ENCODE results near the gene ARHGEF10L.

The ARHGEF10L gene

DNA sequence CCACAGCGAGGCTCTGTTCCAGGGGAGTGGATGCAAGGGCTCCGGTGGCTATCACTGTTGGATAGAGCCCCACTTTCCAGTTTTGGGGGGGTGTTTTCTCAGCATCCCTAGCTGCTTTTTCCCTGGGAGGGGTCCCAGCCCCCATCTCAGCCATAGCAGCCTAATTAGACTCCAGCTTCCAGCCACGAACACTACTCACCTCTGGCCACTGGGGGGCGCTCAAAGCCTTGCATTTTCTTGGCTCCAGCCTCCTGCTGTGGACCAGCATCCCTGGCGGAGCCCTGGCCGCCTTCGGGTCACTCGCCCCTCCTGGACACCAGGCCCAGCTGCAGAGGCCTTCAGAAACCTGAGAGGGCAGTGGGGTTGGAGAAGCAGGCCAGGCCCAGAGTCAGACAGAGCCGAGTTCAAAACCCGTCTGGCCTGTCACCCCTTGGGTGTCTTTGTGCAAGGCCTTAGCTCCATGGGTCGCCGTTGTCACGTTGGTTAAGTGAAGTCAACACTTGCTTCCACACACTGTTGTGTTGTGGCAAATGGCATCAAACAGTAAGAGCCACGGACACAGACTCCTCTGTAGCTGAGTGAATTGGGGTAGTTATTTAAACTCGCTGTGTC, 122.2 kb downstream of the ARHGEF10L start:
- peak; percentile 4 for DNase-seq (ENCODE audit: low read depth)

DNA sequence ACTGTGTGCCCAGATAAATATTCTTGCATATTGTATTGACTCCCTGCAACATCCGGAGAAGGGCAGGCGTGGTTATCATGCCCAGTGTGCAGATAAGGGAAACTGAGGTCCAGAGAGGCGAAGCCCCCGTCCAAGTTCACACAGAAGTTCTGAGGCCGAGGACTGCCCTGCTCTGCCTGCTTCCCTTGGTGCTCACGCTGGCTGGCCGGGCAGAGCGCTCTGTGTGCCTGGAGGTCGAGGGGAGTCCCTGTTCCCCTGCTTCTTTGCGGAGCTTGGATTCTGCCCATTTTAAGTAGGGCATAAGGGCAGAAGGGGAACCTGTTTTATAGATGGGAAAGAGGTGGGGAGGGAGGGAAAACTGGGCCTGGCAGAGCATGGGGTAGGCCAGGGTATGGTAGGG, 122.8 kb downstream of the ARHGEF10L start:
- DNase-seq (ENCODE audit: low read depth), result no peak

DNA sequence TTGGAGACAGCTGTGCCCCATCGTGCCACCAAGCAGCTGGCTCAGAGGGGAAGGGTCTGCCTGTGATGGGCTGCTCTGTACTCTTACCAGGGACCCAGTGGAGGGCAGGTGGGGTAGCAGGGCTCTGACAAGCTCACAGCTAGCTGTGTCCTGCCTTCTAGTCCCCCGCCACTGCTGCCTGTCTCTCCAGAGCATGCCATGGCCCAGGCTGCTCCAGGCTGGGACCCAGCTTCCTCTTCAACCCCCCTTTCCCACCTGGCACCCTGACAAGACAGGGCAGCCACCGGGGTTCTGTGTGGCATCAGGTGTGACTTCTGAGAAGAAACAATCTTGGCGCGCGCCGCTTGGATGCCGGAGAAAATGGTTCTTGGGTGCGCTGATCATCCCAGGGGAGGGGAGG, 123.3 kb downstream of the ARHGEF10L start:
- no peak for DNase-seq (ENCODE audit: low read depth)

DNA sequence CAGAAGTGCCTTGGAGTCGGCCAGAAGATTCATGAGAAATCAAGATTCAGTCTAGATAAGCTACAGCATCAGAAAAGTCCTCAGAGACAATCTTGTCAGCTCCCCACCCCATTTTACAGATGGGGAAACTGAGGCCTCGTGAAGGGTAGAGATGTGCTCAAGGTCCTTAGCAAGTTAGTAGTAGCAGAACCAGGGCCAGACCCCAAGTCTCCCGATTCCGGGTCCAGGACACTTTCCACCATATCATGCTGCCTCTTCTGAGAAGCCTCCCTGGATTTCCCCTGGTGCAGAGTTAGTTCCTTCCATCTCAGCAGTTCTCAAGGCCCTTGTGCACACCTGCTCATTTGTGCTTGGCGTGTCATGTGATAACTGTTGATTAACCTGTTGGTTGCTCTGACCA, 124.1 kb downstream of the ARHGEF10L start:
- DNase-seq (ENCODE audit: low read depth), result no peak

DNA sequence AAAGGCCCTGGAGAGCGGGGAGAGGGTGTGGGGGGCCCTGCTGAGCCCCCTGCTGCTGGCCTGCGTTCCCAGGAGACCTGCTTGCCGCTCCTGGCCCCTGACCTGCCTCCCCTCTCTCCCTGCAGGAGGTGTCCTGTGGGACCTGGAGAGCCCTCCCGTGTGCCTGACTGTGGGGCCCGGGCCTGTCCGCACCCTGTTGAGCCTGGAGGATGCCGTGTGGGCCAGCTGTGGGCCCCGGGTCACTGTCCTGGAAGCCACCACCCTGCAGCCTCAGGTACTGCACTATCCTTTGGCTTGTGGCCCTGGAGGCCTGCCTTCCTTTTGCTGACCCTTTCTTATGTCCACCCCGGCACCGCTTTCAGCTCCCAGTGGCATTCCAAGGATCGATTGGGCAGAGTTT, 124.8 kb downstream of the ARHGEF10L start:
- DNase-seq (ENCODE audit: low read depth), result no peak

DNA sequence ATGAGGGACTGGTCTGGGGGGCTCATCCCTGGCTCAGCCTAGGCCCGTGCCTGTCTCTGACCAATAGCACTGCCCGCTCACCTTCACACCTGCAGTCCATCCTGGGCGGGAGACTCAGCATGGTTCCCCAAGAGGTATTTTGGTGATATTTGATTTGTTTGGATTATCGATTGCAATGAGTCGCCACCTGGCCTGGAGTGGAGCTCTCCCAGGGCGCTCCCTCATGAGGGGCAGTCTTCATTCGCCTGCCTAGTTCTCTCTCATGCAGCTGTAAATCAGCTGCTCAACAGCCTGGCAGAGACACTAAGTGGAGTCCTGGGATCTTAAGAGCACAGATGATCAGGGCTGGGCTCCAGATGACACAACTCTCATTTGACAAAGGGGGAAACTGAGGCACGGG, 125.6 kb downstream of the ARHGEF10L start:
- no peak for DNase-seq (ENCODE audit: low read depth)

DNA sequence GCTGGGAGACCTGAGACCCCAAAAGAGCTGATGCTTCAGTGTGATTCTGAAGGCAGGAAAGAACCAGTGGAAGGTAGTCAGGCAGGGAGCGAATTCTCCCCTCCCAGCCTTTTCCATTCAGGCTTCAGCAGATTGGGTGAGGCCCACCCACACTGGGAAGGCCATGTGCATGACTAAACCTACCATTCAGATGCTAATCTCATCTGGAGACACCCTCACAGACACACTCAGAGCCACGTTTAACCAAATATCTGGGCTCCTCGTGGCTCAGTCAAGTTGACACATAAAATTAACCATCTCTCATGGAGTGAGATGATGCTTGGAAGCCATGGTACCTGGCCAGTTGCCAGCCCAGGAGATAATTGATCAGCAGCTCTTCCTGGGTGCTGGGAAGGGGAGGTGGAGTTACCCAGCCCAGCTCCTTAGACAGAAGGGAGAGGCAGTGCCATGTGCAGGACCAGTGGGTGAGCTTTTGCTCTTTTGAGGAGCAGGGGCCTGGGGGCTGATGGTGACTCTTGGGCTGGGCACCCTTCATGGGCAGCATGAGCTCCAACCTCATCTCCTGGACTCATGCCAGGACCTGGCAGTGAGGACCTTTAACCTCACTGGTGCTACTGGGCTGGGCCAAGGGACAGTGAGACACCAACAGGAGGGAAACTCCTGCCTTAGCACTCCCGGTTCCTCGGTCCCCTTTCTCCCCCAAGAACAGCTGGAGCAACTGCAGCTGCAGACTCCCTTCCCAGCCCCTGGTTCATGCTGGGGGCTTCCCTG, 126.6 kb downstream of the ARHGEF10L start:
- DNase-seq (ENCODE audit: low read depth), result no peak

DNA sequence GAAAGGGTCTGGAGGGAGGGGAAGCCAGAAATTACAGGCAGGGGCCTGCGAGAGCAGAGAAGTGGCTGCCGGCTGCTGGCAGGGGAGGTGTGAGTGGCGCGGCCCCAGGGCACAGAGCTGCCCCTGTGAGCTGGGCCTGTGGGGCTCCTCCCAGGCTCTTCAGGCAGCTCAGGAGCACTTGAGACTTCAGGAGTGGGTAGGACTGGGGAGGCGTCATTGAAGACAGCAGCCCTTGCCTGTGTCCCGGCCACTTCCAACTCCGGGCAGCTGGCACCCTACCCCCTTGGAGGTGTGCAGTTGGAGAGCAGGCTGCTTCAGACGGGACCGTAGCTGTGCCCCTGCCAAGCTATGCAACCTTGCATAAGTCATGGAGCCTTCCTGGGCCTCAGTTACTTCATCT, 128.1 kb downstream of the ARHGEF10L start:
- no peak for DNase-seq (ENCODE audit: low read depth)

DNA sequence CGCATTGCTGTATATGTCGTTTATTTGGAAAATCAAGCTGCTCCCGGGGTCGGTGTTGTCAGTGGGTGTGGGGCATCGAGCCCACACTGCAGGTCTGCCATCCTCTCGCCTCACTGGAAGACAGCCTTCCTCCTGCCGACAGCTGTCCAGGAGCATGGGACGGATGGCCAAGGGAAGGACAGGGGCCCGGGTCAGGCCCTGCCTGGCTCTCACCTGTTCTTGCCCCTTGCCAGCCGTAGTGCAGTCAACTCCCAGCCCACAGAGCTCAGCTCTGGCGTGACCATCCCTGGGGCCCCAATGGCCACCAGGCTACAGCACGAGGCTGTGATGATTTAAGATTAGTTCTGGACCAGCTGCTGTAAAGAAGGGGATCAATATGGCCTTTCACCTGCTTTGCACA, 128.7 kb downstream of the ARHGEF10L start:
- DNase-seq (ENCODE audit: low read depth), result no peak

DNA sequence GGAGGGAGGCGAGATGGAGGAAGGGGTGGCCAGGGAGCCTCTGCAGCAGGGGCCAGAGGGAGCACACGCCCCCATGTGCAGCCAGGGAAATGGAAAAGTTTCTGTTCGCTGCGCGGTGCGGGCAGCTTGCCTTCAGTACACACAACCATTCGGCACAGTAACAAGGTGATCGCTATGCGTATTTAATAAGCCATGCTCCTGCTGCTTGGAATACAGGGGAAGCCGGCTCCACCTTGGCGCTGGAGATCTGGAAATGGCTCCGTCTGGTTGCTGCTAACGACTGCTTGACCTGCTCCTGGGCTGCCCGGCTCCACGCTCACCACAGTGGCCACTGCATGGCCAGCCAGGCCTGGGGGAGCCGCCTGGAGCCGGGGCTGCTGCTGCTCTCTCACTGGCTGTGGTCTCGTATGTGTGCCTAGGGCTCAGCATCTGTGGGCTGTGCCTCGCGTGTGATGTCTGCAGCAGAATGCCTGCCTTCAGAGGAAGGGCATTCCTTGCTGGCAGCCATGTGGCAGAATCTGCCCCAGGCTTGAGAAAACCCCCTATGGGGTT, 129.2 kb downstream of the ARHGEF10L start:
- no peak for DNase-seq (ENCODE audit: low read depth)

DNA sequence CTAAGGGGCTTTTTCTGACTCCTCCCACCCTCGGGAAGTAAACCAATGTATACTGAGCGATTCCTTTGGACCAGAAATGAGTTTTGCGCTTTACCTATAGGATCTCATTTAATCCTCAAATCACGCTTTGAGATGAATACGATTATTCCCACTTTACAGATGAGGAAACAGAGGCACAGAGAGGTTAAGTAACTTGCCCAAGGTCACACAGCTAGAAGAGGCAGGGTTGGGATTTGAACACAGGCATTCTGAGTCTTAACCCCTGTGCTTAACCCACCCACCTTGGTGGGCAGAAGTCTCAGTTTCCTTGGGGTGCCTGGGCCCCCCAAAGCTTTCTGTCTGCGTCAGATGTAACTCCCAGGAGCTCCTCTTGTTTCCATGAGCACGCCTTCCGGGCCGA, 129.8 kb downstream of the ARHGEF10L start:
- DNase-seq (ENCODE audit: low read depth), result no peak

DNA sequence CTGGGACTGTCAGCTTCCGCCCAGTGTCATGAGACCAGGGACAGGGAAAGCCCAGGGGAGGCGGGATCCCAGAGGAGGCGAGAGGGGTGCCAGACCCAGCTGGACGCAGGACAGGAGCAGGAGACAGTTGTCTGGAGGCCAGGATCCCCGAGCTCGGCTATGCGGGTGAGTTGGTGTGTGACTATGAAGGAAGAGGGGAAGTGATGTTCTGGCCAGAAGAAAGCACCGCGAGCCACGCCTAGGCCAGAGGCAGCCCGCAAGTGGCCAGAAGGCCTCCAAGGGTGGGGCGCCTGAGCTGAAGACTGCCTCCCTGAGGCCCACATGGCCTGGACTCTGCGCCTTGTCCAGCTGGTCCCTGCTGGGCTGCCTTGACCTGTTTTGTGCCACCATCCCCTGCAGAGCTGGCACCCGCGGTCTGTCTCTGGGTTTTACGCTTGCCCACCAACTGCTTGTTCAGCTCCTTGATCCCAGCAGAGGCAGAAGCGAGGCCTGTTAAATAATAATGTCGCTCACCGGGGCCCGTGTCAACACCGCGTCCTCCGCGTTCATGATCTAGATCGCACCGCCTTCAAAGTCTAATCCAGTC, 130.5 kb downstream of the ARHGEF10L start:
- DNase-seq (ENCODE audit: low read depth), result no peak

DNA sequence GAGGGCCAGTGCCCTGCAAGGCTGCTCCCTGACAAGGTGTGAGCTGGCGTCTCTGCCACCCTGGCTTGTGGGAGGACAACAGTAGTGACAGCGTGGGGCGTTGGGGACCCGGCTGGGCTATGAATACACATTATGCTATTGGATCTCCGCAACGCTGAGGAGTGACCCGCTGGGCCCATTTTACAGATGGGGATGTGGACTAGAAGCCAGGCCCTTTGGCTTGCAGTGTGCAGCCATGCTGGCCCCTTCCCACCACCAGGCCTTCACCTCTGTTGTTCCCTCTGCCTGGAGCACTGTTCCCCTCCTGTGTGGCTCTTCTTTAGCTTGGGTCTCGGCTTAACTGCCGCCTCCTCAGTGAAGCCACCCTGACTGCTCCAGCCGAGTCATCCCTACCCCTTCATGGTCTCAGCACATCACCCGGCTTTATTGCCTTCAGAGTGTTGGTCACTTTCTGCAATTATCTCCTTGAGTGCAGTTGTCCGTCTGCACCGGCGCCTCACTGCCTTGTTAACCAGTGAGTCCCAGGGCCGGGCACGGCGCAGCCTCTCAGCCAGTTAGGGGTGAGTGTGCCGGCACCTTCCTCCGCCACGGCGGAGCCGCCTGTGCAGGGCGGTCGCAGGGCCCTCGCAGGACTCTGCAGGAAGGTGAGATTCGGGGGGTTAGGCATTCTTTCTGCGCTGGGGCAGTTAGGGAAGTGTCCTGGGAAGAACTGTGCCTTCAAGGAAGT, 131.3 kb downstream of the ARHGEF10L start:
- no peak for DNase-seq (ENCODE audit: low read depth)

DNA sequence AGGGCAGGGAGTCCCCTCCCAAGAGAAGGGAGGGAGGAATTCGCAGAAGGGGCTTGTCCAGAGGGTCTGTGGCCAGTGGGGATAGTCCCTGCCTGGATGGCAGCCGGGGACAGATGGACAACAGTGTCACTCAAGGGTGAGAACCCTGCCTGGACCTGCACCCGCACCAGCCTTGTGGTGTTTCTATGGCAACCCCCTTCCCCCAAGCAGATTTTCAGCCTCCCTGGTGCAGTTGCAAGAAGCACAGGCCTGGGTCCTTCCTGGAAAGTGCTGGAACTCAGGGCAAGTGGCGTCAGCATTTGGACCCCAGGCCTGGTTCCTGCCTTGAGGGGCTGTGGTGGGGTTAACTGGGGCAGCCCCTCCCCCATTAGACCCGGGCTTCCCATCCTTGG, 131.8 kb downstream of the ARHGEF10L start:
- no peak for DNase-seq (ENCODE audit: low read depth)

DNA sequence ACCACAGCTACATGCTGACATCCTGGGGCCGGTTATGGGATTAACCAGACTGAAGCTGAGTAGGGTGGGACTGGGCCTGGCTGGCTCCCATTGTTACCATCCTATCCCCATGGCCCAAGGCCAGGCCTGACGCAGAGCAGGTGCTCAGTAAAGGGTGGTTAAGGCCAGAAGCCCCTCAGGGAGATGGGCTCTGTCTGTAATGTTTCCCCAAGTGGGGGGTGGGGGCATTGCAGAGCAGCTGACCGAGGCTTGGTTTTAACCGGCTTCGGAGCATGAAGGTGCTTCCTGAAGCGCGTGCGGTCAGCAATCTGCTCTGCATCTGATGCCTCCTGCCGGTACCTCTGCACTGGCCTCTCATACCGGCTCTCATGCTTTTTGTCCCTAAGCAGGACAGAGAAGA, 132.2 kb downstream of the ARHGEF10L start:
- no peak for DNase-seq (ENCODE audit: low read depth)

DNA sequence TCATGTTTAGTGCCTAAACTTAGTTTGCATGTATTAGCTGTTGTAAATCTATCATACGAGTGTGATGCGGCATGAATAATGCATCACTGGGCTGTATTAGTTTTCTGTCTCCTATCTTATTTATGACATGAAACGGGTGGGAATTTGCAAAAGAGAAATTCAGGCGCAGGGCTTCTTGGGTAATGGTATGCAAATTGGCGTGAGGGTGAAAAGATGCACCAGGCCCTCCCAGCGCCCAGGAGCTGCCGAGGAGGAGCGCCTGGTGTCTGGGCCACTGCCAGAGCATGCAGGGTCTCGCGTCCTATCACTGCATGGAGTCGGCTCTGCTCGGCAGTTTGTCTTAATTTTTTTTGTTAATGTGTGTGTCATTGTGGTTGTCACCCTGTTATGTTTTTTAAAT, 132.7 kb downstream of the ARHGEF10L start:
- no peak for DNase-seq (ENCODE audit: low read depth)

DNA sequence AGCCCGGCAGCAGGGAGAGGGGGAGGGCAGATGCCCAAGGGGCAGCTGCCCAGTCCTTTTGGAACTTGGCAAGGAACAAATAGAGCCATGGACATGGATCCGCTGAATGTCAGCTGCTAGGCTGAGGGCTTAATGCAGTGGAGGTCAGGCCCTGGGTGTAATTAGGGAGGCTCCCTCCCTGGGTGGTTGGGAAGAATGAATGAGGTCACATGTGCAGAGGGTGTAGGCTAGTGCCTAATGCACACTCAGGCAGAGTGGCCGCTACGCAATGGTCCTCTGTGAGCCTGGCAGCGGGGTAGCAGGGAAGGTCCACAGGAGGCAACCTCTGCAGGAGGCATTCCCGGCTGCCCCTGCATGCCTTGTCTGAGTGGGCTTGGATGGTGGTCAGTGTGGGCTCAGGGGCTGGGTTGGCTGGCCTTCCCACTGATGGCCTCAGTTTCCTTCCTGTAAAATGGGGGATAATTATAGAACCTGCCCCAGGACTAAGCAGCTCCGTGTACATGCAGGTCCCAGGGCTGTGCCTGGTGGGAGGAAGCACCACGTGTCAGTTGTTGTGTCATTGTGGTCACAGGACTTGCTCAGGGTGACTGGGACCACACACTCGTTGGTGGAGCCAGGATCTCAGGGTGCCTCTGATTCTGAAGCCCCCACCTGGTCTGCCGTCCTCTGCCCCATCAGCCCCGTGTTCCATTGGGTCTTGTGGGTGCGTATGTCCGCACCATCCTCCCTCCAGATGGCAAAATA, 134.0 kb downstream of the ARHGEF10L start:
- DNase-seq (ENCODE audit: low read depth), result no peak

DNA sequence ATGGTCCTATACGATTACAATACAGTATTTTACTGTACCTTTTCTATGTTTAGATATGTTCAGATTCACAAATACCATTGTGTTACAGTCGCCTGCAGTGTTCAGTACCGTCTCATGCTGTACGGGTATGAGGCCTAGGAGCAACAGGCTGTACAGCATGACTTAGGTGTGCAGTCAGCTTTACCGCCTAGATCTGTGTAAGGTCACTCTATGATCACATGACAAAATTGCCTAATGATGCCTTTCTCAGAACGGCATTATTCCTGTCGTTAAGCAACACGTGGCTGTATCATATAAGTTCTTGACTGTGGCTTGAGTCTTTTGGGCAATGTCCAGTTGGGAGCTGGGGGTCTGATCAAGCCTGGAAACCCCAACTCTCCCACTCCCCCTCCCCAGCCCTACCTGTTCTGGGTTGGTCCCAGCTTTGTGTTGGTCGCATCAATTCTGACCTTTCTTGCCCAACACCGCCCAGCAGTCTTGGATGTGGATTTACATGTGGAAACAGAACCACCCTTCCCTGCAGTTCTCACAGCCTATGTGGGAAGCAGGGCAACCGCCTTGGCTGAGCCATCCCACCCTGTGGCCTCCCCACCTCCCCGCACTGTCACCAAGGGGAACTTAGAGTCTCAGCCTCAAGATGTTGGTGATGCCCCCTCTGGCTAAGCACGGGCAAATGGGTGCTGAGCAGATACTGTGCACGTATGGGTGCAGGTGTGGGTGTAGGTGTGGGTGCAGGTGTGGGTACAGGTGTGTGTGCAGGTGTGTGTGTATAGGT, 135.4 kb downstream of the ARHGEF10L start:
- no peak for DNase-seq (ENCODE audit: low read depth)

DNA sequence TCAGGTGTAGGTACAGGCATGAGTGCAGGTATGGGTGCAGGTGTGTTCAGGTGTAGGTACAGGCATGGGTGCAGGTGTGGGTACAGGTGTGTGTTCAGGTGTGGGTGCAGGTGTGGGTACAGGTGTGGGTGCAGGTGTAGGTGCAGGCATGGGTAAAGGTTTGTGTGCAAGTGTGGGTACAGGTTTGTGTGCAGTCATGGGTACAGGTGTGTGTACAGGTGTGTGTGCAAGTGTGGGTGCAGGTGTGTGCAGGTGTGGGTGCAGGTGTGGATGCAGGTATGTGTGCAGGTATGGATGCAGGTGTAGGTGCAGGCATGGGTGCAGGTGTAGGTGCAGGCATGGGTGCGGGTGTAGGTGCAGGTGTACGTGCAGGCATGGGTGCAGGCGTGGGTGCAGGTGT, 136.2 kb downstream of the ARHGEF10L start:
- no peak for DNase-seq (ENCODE audit: low read depth)

DNA sequence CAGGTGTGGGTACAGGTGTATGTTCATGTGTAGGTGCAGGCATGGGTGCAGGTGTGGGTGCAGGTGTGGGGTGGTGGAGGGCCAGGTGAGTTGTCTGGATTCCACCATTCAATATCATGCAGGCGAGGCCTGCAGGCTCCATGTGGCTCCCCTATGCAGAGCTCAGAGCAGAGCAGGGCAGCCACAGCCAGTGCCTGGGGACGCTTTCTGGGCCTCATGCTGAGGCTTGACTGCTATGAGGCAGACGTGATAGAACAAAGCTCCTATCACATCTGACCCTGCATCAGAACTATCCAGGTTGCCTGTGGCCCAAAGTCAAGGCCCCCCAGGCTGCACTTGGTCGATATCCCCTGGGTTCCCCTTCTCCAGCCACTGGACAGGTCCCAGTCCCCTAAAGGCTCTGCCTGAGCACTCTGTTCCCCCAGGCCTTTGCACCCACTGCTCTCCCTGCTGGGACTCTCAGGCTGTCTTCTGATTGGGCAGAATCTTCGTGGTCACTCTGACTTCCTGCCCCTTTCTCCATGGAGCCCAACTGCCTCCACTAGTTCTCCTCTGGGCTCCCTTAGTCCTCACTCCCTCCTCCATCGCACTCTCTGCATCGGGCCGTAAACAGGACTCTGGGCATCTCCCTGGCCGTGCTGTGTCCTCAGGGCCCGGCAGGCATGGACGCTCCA, 137.0 kb downstream of the ARHGEF10L start:
- DNase-seq (ENCODE audit: low read depth), result no peak

DNA sequence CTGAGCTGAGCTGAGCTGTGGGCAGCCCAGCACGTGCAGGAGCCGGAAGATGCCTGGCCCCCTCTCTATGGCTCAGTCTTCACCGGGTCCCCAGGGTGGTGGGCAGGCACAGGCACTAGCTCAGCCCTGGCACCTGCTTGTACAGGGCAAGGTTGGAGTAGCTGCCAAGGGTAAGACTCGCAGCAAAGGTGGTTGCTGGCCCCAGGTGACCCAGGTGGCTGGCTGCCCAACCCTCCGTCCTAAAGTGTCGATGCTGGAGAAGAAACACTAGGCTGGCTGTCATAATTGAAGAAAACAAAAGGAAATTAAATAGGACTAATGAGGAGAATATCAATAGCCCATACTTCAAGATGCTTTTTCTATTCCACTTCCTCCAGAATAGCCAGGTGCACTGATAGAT, 138.5 kb downstream of the ARHGEF10L start:
- no peak for DNase-seq (ENCODE audit: low read depth)

All from GM04503 (cell line).